Measurements from ENCODE around the gene TTC39B.

- no peak for TF ChIP-seq GATA3 (IDR thresholded peaks at IDR 0.05; ENCODE audit: low read depth, low read length)
- TF ChIP-seq GATA2 (IDR thresholded peaks at IDR 0.05; ENCODE audit: low read depth, low read length) = no peak
These were observed 143.1 kb downstream of the TTC39B start for GRCh38 chr9:15163931-15164330.

Measured in SH-SY5Y (cell line).